Adipose tissue (tissue), 3 donors: ENCODE measurements around the gene PLXNA3. TPM values are rescaled to one million over a fixed set of nuclear protein-coding genes. Genes with fewer than 3 reads are reported as not detected.

Source experiments
- H3K27ac ChIP-seq: one replicate; pipeline ENCODE4 v1.5.1; 2013; ENCODE audit warnings: low read depth, low read length
- WGBS, 3 donors: extraction: QIAGEN DNeasy Blood & Tissue Kit; methylation state at CpG; one replicate each; pipeline ENCODE4 v1.1.7; 2013; 5-methylcytosine and 5-hydroxymethylcytosine counted together
- polyA plus RNA-seq, 3 donors: library from polyadenylated mRNA; stranded (reverse); fragments of 200-250 nt; gene quantifications; one replicate each; pipeline ENCODE4 v1.2.3, GENCODE V29; 2013
- donor health status: healthy with polysubstance abuse.
- donor health status: Bipolar disorder and iron deficiency.
- donor health status: healthy.

The PLXNA3 gene
- polyA plus RNA-seq, 3 donors, result 6.3 to 11.6 (median 9.7) TPM

- H3K27ac ChIP-seq, result no peak overlapping the region
- WGBS, 3 donors, result 84 to 94% (median 91%) methylated on average over 7 of the region's 7 CpGs
These were observed 24.5 kb upstream of the PLXNA3 start for GRCh38 chrX:154433605-154434004.

- no peak overlapping the region for H3K27ac ChIP-seq
- 79 to 96% (median 92%) methylated on average over 7 of the region's 7 CpGs for WGBS, 3 donors
These were observed 23.5 kb upstream of the PLXNA3 start for GRCh38 chrX:154434394-154435168.

- H3K27ac ChIP-seq, result no peak overlapping the region
- WGBS, 3 donors, result 94 to 96% (median 94%) methylated on average over 17 to 19 of the region's 19 CpGs
These were observed 22.8 kb upstream of the PLXNA3 start for GRCh38 chrX:154435171-154435733.

GRCh38 chrX:154436374-154436982 lies 21.6 kb upstream of the PLXNA3 start:
- H3K27ac ChIP-seq, result peak overlapping the region; percentile 33
- WGBS, 3 donors, result 13 to 31% (median 19%) methylated on average over 13 to 40 of the region's 78 CpGs

- WGBS, 3 donors, result 1 to 27% methylated on average over 61 to 76 of the region's 93 CpGs; no CpG with 5 or more reads in 1 of the 3 donors
- peak within 1 kb of the TSS; percentile 33 for H3K27ac ChIP-seq
These were observed 20.9 kb upstream of the PLXNA3 start, which contains the start of gene GDI1 for GRCh38 chrX:154436983-154437752. Gene GDI1 (plus strand): TSS chrX:154437154. CDS start chrX:154437255, 101 bp downstream.

- WGBS, 3 donors, result 48 to 66% (median 52%) methylated on average over 26 to 28 of the region's 28 CpGs
- H3K27ac ChIP-seq, result no peak overlapping the region
These were observed 19.8 kb upstream of the PLXNA3 start for GRCh38 chrX:154437971-154438893.

GRCh38 chrX:154439841-154440240 lies 18.2 kb upstream of the PLXNA3 start:
- no peak overlapping the region for H3K27ac ChIP-seq
- 89 to 98% (median 89%) methylated on average over 13 to 18 of the region's 18 CpGs for WGBS, 3 donors

GRCh38 chrX:154440623-154441357 lies 17.3 kb upstream of the PLXNA3 start:
- 84 to 87% (median 87%) methylated on average over 14 to 17 of the region's 17 CpGs for WGBS, 3 donors
- no peak overlapping the region for H3K27ac ChIP-seq

- H3K27ac ChIP-seq, result no peak overlapping the region
- 85 to 94% (median 90%) methylated on average over 10 to 11 of the region's 11 CpGs for WGBS, 3 donors
These were observed 16.5 kb upstream of the PLXNA3 start for GRCh38 chrX:154441564-154441963.

- WGBS, 3 donors, result 86 to 92% (median 88%) methylated on average over 18 to 21 of the region's 21 CpGs
- no peak overlapping the region for H3K27ac ChIP-seq
These were observed 15.9 kb upstream of the PLXNA3 start for GRCh38 chrX:154441984-154442707.

GRCh38 chrX:154443479-154443910 lies 14.6 kb upstream of the PLXNA3 start:
- 8 to 38% (median 11%) methylated on average over 9 to 10 of the region's 10 CpGs for WGBS, 3 donors
- H3K27ac ChIP-seq, result no peak overlapping the region

- 2 to 28% (median 8%) methylated on average over 12 to 80 of the region's 94 CpGs for WGBS, 3 donors
- peak within 1 kb of the TSS; percentile 38 for H3K27ac ChIP-seq
These were observed 13.9 kb upstream of the PLXNA3 start, which contains the start of gene FAM50A for GRCh38 chrX:154443992-154444754. Gene FAM50A (plus strand): TSS chrX:154444141. CDS start chrX:154444236, 95 bp downstream.

- 66 to 74% (median 69%) methylated on average over 5 to 12 of the region's 13 CpGs for WGBS, 3 donors
These were observed 13.3 kb upstream of the PLXNA3 start for GRCh38 chrX:154444755-154445246.

GRCh38 chrX:154445776-154446175 lies 12.3 kb upstream of the PLXNA3 start:
- no peak overlapping the region for H3K27ac ChIP-seq
- WGBS, 3 donors, result 94 to 95% (median 95%) methylated on average over 11 to 16 of the region's 16 CpGs

More at GRCh38 chrX:154444755-154445246, 13.3 kb upstream of the PLXNA3 start:
- peak overlapping the region; percentile 38 for H3K27ac ChIP-seq

GRCh38 chrX:154446430-154446829 lies 11.7 kb upstream of the PLXNA3 start:
- no peak overlapping the region for H3K27ac ChIP-seq
- 93 to 98% (median 93%) methylated on average over 8 to 12 of the region's 12 CpGs for WGBS, 3 donors
